HG02943 (cell line): Measurements from ENCODE around the gene ERBB2.
A peak's percentile ranks its signal among the peaks of the same experiment; 100 is the strongest.
"Not testable (repeated sequence)": the region's sequence is repeated elsewhere in the genome, so short reads cannot be mapped to it uniquely, and the experiment has no call there.

Experiments
- ATAC-seq: cut with Tn5 transposase; IDR thresholded peaks from one replicate; pipeline ENCODE4 v1.9.1; 2021; ENCODE audit warnings: mild to moderate bottlenecking, low read depth, moderate library complexity; ENCODE audit not compliant: unreplicated experiment

Gene ERBB2

GRCh38 chr17:39676198-39676819 lies 23.6 kb upstream of the ERBB2 start:
- ATAC-seq = no peak

GRCh38 chr17:39677072-39677471 lies 22.8 kb upstream of the ERBB2 start:
- no peak for ATAC-seq

GRCh38 chr17:39677542-39678339 lies 22.1 kb upstream of the ERBB2 start:
- ATAC-seq = no peak

DNA sequence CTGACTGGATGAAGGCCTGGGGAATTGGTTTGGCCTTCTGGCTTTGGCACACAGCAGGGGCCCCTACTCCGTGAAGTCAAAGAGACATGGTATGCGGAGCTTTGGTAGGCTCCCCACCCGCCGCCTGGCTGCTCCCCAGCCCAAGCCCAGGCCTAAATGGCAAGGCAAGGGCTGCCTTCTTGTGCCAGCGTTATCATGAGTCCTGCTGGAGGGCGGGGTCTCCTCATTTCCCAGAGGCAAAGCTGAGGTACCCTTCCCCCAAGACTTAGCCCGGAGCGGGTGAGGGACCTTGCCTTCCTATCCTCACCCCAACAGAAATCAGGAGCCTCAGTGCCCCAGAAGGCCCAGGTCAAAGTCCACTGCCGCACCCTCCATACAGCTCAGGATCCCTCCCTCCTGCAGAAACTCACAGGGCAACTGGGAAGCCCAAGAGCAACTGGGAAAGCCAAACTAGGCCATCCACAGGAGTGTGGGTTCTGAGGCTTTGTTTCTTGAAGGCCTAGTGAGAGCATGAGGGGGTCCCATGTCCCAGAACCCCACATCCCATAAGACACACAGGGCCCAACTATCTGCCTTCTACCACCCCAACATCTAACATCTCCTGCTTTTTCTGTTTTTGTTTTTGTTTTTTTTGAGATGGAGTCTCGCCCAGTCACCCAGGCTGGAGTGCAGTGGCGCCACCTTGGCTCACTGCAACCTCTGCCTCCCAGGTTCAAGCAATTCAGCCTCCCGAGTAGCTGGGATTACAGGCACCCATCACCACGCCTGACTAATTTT lies 21.3 kb upstream of the ERBB2 start:
- no peak for ATAC-seq

DNA sequence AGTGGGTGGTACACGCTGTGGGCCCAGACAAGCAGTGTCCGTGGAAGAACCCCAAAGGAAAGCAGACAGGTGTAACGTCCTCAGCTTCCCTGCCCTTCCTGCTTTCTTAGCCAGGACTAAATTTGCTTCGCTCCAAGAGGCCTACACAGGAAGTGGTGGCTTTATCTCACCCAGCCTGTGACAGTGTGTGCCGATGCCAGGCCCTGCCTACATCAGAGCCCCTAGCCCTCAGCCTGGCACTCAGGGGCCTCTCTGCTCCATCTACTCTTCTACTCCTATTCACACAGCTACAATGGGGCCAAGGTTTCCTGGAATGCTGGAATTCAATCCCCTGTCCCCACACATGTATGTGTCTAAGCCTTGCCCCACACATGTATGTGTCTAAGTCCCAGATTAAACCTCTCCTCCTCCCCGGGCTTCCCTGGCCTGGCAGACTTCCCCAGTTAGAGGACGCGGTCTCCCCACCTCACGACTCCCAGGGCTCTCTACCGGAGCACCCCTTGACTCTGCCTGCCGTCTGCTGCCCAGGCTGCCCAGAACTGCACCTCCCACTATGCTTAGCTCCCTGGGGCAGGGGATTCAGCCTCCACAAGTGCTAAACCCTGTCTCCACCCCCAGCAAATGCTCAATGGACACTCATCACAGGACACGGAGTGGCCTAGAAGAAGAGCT lies 20.2 kb upstream of the ERBB2 start:
- ATAC-seq = no peak

GRCh38 chr17:39683295-39683939 lies 16.4 kb upstream of the ERBB2 start:
- ATAC-seq = no peak

GRCh38 chr17:39684369-39685192 lies 15.3 kb upstream of the ERBB2 start:
- ATAC-seq = no peak

DNA sequence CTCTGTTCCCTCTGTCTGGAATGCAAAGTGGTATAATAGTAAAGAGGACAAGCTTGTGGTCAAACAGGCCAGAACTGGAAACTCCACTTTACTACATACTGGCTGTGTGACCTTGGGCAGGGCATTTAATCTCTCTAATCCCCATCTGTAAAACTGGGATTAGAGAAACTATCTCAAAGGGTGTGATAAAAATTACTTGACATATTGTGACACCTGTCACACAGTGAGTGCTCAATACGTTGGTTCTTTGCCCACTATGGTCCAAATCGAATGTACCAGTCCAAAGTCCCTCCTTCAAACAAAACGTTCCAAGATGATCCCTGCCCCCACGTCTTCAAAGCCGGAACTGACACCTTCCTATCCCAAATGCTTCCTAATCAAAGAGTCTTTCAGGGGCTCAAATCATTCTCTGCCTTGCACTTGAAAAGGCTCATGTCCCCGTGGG lies 12.7 kb upstream of the ERBB2 start:
- ATAC-seq = no peak

DNA sequence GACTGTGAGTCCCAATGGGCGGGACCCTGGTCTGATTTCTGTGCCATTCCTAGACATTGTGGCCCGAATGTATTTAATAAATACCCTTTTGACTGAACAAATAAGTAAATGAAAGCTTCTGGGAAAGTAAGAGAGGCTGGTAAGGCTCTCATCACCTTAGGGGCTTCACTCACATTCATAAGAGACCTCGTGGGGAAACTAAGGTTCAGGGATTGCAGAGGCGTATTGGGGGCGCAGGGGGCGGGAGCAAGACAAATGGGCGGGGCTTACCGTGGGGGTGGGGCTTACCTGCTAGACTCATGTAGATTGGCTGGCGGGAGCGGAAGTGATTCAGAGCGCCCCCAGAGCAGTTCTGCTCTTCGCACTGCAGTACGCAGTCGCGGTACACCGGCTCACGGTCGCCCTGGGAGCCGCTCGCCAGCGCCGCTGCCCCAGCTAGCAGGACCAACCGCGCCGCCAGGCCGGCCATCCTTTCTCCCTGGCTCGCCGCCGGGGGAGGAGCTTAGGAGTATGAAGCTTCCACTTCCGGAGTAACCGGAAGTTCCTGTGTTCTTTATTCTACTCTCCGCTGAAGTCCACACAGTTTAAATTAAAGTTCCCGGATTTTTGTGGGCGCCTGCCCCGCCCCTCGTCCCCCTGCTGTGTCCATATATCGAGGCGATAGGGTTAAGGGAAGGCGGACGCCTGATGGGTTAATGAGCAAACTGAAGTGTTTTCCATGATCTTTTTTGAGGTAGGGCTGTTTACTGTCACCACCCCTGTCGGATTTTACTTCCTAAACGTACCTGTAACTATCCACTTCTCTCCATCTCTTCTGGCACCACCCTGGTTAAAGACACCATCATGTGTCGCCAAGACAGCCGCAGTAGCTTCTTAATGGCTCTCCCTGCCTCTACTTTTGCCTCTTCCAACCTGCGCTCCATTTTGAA lies 12.1 kb upstream of the ERBB2 start, which contains the start of gene PGAP3:
Gene PGAP3 (minus strand): TSS at position 512 of the 929 bp plus-strand sequence. CDS start 43 bp downstream, at position 469.
- ATAC-seq = peak; percentile 84

GRCh38 chr17:39688475-39688835 lies 11.4 kb upstream of the ERBB2 start:
- no peak for ATAC-seq

DNA sequence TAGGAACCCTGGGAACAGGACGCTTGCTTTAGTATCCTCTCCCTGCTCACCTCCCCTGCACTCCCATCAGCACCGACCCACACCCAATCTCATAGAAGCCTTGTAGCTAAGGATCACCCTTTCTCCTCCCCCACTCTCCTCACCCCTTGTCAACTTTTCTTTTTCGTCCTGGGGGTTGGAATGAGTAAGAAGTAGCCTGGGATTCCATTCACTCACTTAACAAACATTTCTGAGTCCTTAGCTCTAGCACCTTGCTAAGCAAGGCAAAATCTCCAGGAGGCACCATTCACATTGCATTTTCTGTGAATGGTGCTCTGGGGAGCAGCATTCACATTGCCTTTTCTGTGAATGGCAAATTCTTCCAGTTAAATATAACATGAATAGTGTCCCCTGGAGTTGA lies 10.9 kb upstream of the ERBB2 start:
- ATAC-seq = no peak

DNA sequence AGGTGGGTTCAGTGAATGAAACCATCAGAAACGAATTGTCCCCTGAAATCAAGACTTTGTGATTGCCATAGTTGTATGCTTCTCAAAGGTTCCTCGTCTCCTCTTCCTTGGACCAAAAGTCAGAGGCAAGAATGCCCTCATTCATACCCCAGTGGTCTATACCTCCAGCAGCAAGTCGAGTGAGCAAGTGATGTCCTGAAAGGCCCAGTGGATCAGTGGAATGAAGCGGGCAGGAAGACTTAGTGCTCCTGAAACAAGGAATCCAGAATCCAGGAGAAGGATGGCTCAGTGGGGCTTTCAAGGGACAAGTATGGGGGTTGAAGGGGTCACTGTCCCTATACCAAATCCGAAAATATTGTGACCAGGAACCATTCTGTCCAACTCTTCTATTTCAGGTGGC lies 5.3 kb upstream of the ERBB2 start:
- no peak for ATAC-seq

DNA sequence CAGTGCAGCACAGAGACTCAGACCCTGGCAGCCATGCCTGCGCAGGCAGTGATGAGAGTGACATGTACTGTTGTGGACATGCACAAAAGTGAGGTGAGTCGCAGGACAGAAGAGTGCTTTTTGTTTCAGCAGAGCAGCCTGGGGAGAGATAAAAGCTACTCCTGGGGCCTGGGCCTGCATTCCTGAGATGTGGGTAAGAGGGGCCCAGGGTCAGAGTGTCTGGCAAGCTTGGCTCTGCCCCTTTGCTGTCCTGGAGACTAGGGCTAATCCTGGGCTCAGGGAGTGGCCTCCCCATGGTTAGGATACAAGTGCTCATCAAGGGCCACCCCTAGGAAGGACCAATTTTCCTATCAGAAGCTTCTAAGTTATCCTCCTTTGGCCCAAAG lies 4.8 kb upstream of the ERBB2 start:
- no peak for ATAC-seq

DNA sequence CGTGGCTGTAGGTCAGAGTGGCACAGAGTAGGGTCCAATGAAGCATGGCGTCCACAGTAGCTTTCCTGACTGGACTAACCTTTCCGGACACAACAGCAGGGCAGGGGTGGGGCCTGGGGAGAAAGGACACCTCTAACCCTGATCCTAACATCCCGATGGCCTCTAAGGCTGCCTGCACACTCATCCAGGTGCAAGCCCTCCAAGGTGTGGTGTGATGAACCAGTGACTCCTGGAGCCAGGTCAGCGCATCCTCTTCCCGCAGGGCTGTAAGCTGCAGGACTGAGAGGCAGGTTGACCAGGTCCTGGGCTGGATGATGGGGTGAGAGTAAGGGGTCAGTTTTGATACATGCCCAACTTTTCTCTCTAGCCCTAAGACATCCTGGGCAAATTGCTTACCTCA lies 3.1 kb upstream of the ERBB2 start:
- ATAC-seq = no peak

GRCh38 chr17:39697961-39698360 lies 1.9 kb upstream of the ERBB2 start:
- ATAC-seq = no peak

- not testable (repeated sequence) for ATAC-seq
These were observed 577 bp upstream of the ERBB2 start for GRCh38 chr17:39699157-39699817.

DNA sequence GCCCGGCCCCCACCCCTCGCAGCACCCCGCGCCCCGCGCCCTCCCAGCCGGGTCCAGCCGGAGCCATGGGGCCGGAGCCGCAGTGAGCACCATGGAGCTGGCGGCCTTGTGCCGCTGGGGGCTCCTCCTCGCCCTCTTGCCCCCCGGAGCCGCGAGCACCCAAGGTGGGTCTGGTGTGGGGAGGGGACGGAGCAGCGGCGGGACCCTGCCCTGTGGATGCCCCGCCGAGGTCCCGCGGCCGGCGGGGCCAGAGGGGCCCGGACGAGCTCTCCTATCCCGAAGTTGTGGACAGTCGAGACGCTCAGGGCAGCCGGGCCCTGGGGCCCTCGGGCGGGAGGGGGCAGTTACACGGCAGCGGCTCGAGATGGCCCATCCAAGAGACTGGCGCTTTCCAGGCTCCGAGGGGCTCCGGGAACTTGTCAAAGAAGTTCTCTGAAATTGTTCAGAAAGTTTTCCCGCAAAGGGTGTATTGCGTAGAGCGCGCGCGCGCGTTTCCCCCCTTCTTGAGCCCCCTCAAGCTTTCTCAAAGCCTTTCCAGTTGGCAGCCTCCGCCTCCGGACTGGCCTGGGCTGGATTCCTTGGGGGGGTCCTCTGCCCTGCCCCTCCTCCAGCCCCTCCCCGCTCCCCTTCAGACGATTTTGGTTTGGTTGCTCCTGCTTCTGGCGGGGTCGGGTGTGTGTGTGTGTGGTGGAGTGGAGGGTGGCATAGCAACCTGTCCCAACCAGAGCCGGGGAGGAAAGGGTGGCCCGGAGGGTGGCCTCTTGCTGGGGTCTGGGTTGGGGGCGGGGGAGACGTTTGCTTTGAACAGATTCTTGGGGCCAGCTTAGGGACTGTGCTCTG lies 504 bp downstream of the ERBB2 start:
- no peak for ATAC-seq
